A549 treated with CpdA at 1 μM for 4 hours (cell line): ENCODE measurements around the gene MTURN. TPM values are rescaled to one million over a fixed set of nuclear protein-coding genes. Genes with fewer than 3 reads are reported as not detected.

ENCODE experiments used
- total RNA-seq: library from RNA; stranded (reverse); fragments of 200-300 nt; extraction: Qiagen RNA extraction; gene quantifications from 5 replicates; pipeline ENCODE4 v1.2.3, GENCODE V29; 2022; ENCODE audit warnings: low read depth

The MTURN gene
- 3.6 to 5.4 TPM (median 4.6 TPM) in 5 replicates for total RNA-seq

GRCh38 chr7:30134611-30135300, at the start of gene MTURN:
MTURN (plus strand) TSS chr7:30134986; CDS start chr7:30135137, 151 bp downstream.

Other genes starting within 250 kb of the MTURN start
- gene SCRN1, start 145.2 kb upstream of the MTURN start, total RNA-seq: 50.8 to 69.9 TPM (median 61.0 TPM) in 5 replicates
- 7.1 to 11.4 TPM (median 10.0 TPM) in 5 replicates for gene FKBP14, start 108.3 kb upstream of the MTURN start, total RNA-seq
- gene PLEKHA8, start 106.6 kb upstream of the MTURN start, total RNA-seq: 6.3 to 6.6 TPM (median 6.4 TPM) in 5 replicates
- gene ZNRF2, start 149.6 kb downstream of the MTURN start, total RNA-seq: 5.1 to 7.6 TPM (median 6.3 TPM) in 5 replicates